K562 (cell line): Measurements from ENCODE around the gene RAB3C. TPM values are rescaled to one million over a fixed set of nuclear protein-coding genes. Genes with fewer than 3 reads are reported as not detected.

Experiments used
- ATAC-seq: fragments of 200-7000 bp; cut with Tn5 transposase; 3 replicates; pipeline ENCODE4 v1.9.1; 2020; ENCODE audit warnings: moderate library complexity
- BruUV-seq: library from RNA; stranded (reverse); fragments of 400-500 nt; replicated peaks from 2 replicates; lab custom pipeline; 2021; lab: Mats Ljungman, UMichigan
- CTCF ChIA-PET: fragments of 300-600 bp; formaldehyde crosslinking; extraction: SDS; loops from one replicate; lab custom pipeline; 2021; ENCODE audit warnings: low intra/inter-chr PET ratio; lab: Yijun Ruan, JAX
- POLR2A ChIA-PET: fragments of 300-600, 350-650 bp; sonication (Branson Sonifier 250); formaldehyde crosslinking; extraction: SDS; loops from one replicate; lab custom pipeline; 2021; ENCODE audit warnings: antibody characterized with exemption, inconsistent platforms; lab: Yijun Ruan, JAX
- DNase-seq, 4 experiments: peaks; one replicate each; pipeline versions ENCODE4 v3.0.0 to v3.0.0-alpha.2; 2011 to 2018; ENCODE audit warnings: low spot score in 3 of 4, mixed read lengths in 3 of 4; ENCODE audit errors: extremely low read depth in 1 of 4
- FAIRE-seq: peaks from 2 replicates; lab custom pipeline; 2011; peaks lifted over from hg19 to GRCh38; lab: Jason Lieb, UNC
- H2AFZ ChIP-seq: 2 replicates; pipeline ENCODE4 v1.6.0; 2011; ENCODE audit warnings: low read depth, low read length, control low read depth, inconsistent platforms
- H3K27ac ChIP-seq: fragments of 200-600 bp; 3 replicates; pipeline ENCODE4 v1.8.0; 2011; ENCODE audit warnings: low read depth, mild to moderate bottlenecking, control low read depth, inconsistent platforms, low read length, moderate library complexity, mixed read lengths; ENCODE audit errors: extremely low read depth
- H3K27me3 ChIP-seq, 2 experiments: fragments of 300-600 bp in 1 of 2; 2 replicates in 1 of 2; 3 replicates in 1 of 2; pipeline versions ENCODE4 v1.6.0 to v1.8.0; 2011; ENCODE audit warnings: inconsistent platforms in 2 of 2, low read length in 2 of 2, mild to moderate bottlenecking in 1 of 2, mixed read lengths in 1 of 2, moderate library complexity in 1 of 2; ENCODE audit not compliant: control insufficient read depth in 2 of 2, insufficient read depth in 2 of 2
- H3K36me3 ChIP-seq: fragments of 300-600 bp; 3 replicates; pipeline ENCODE4 v1.8.0; 2011; ENCODE audit warnings: mild to moderate bottlenecking, low read length, inconsistent platforms; ENCODE audit not compliant: control insufficient read depth, insufficient read depth
- H3K4me1 ChIP-seq, 2 experiments: fragments of 200-600 bp in 1 of 2; replicated peaks in 1 of 2; 2 replicates in 1 of 2; 3 replicates in 1 of 2; pipeline versions ENCODE4 v1.5.1 to v1.8.0; 2011; ENCODE audit warnings: inconsistent platforms in 2 of 2, low read length in 2 of 2, mild to moderate bottlenecking in 1 of 2, mixed read lengths in 1 of 2, moderate library complexity in 1 of 2; ENCODE audit not compliant: control insufficient read depth in 2 of 2, insufficient read depth in 2 of 2
- H3K4me2 ChIP-seq: 2 replicates; pipeline ENCODE4 v1.6.1; 2011; ENCODE audit warnings: low read length, control low read depth, inconsistent platforms, mixed read lengths; ENCODE audit not compliant: insufficient read depth
- H3K4me3 ChIP-seq: fragments of 200-600 bp; sonication (generic), shearing (Covaris generic); 2 replicates; pipeline ENCODE4 v1.5.1; 2016; ENCODE audit warnings: control low read depth, inconsistent platforms
- H3K79me2 ChIP-seq: fragments of 200-600 bp; 3 replicates; pipeline ENCODE4 v1.8.0; 2011; ENCODE audit warnings: low read length, inconsistent platforms; ENCODE audit not compliant: control insufficient read depth, insufficient read depth
- H3K9ac ChIP-seq, 2 experiments: 2 replicates each; pipeline versions ENCODE4 v1.6.0 to v1.6.1; 2011; ENCODE audit warnings: low read depth in 2 of 2, low read length in 2 of 2, control low read depth in 1 of 2, inconsistent platforms in 1 of 2, mild to moderate bottlenecking in 1 of 2, mixed read lengths in 1 of 2; ENCODE audit not compliant: insufficient read depth in 1 of 2
- H3K9me1 ChIP-seq: one replicate; pipeline ENCODE4 v1.6.0; 2011; ENCODE audit warnings: inconsistent platforms, mild to moderate bottlenecking, low read length, moderate library complexity; ENCODE audit not compliant: control insufficient read depth, insufficient read depth
- H3K9me3 ChIP-seq: replicated peaks from 2 replicates; pipeline ENCODE4 v1.5.1; 2011; ENCODE audit warnings: low read depth, low read length, inconsistent platforms; ENCODE audit not compliant: control insufficient read depth, insufficient read depth
- H4K20me1 ChIP-seq: replicated peaks from 2 replicates; pipeline ENCODE4 v1.6.1; 2011; ENCODE audit warnings: low read length, inconsistent platforms, mixed read lengths; ENCODE audit not compliant: control insufficient read depth, insufficient read depth
- ARID1B ChIP-seq: fragments of 450-650 bp; IDR thresholded peaks from 2 replicates; pipeline ENCODE4 v1.6.1; 2016; ENCODE audit warnings: antibody characterized with exemption, mild to moderate bottlenecking, inconsistent platforms
- CHAMP1 ChIP-seq: fragments of 450-650 bp; IDR thresholded peaks from 2 replicates; pipeline ENCODE4 v1.6.1; 2016; ENCODE audit warnings: mild to moderate bottlenecking
- ETV5 ChIP-seq: sonication (generic); formaldehyde crosslinking; IDR thresholded peaks from 2 replicates; pipeline ENCODE4 v1.4.0; 2020; ENCODE audit warnings: low read depth, mild to moderate bottlenecking, missing genetic modification reagents
- GABPB1 ChIP-seq: sonication (generic); formaldehyde crosslinking; IDR thresholded peaks from 2 replicates; pipeline ENCODE4 v1.8.0; 2022; ENCODE audit warnings: mild to moderate bottlenecking, missing genetic modification reagents
- HDGF ChIP-seq: fragments of 450-650 bp; IDR thresholded peaks from 2 replicates; pipeline ENCODE4 v1.6.1; 2016
- KHSRP ChIP-seq: fragments of 450-650 bp; IDR thresholded peaks from 2 replicates; pipeline ENCODE4 v1.6.1; 2017
- NFIC ChIP-seq: fragments of 450-650 bp; IDR thresholded peaks from 2 replicates; pipeline ENCODE4 v1.6.1; 2017; ENCODE audit warnings: mild to moderate bottlenecking, inconsistent platforms
- NFIX ChIP-seq: fragments of 250-450 bp; sonication (Bioruptor Pico); IDR thresholded peaks from 2 replicates; pipeline ENCODE4 v1.4.0; 2020; ENCODE audit warnings: low read depth, mild to moderate bottlenecking, moderate library complexity
- NR2C2 ChIP-seq, 2 experiments: fragments of 200-800 bp in 1 of 2; sonication (Bioruptor generic) in 1 of 2; sonication (generic) in 1 of 2; formaldehyde crosslinking in 1 of 2; IDR thresholded peaks; 2 replicates each; pipeline versions ENCODE4 v1.6.1 to v1.8.0; 2016 to 2022; ENCODE audit warnings: mild to moderate bottlenecking in 1 of 2, missing compliant biosample characterization in 1 of 2, missing genetic modification characterization in 1 of 2, missing genetic modification reagents in 1 of 2
- POLR3G ChIP-seq: IDR thresholded peaks from 2 replicates; pipeline ENCODE4 v1.6.1; 2011; ENCODE audit not compliant: insufficient read length, insufficient replicate concordance; ENCODE audit errors: extremely low read depth
- RUNX1 ChIP-seq: sonication (generic); IDR thresholded peaks from 2 replicates; pipeline ENCODE4 v1.6.1; 2016; ENCODE audit warnings: antibody characterized with exemption, low read depth
- SRSF9 ChIP-seq: fragments of 200-400 bp; formaldehyde crosslinking; IDR thresholded peaks from 2 replicates; pipeline ENCODE4 v1.6.1; 2017; ENCODE audit warnings: low read depth, low read length, borderline replicate concordance
- TCF7 ChIP-seq: sonication (generic); IDR thresholded peaks from 2 replicates; pipeline ENCODE4 v1.6.1; 2016; ENCODE audit warnings: antibody characterized with exemption, borderline replicate concordance
- THAP7 ChIP-seq: fragments of 250-450 bp; sonication (Bioruptor Pico); IDR thresholded peaks from 2 replicates; pipeline ENCODE4 v1.5.0; 2021
- ZFP30 ChIP-seq: fragments of 250-450 bp; sonication (Bioruptor Pico); IDR thresholded peaks from 2 replicates; pipeline ENCODE4 v1.8.0; 2022; ENCODE audit warnings: moderate library complexity, mild to moderate bottlenecking, inconsistent platforms, borderline replicate concordance
- ZNF224 ChIP-seq: sonication (generic); formaldehyde crosslinking; IDR thresholded peaks from 2 replicates; pipeline ENCODE4 v1.8.0; 2022; ENCODE audit warnings: mild to moderate bottlenecking, missing genetic modification reagents
- ZNF436 ChIP-seq: fragments of 250-450, 450-650 bp; sonication (Bioruptor Pico); formaldehyde crosslinking; IDR thresholded peaks from 2 replicates; pipeline ENCODE4 v1.7.0; 2020; ENCODE audit warnings: mild to moderate bottlenecking
- ZSCAN29 ChIP-seq: fragments of 450-650 bp; IDR thresholded peaks from 2 replicates; pipeline ENCODE4 v1.6.1; 2017
- WGBS: fragments of 100-300 bp; shearing (Covaris generic); methylation state at CpG from one replicate; pipeline ENCODE4 v1.1.6; 2016; ENCODE audit warnings: low coverage, mixed read lengths; ENCODE audit not compliant: insufficient coverage; ENCODE audit errors: missing lambda C conversion rate; 5-methylcytosine and 5-hydroxymethylcytosine counted together
- in situ Hi-C: fragments of 300-500 bp; cut with MboI; formaldehyde crosslinking; loops from 4 replicates; pipeline ENCODE4 v1.15.0; 2018; ENCODE audit warnings: inconsistent platforms, mixed read lengths
- intact Hi-C: fragments of 100-400 bp; cut with micrococcal nuclease; formaldehyde crosslinking; loops from 2 replicates; pipeline ENCODE4 v1.14.2; 2022
- polyA plus RNA-seq, 8 experiments: library from polyadenylated mRNA; depleted of rRNA in 4 of 8; stranded (reverse) in 5 of 8; unstranded in 3 of 8; fragments of >200 nt; fragmentation: Nextera tagmentation in 2 of 8; fragmentation: Illumina TruSeq in 1 of 8; extraction: Ambion mirVana in 2 of 8; extraction: Trizol in 1 of 8; gene quantifications; 2 replicates each; pipeline versions ENCODE4 v1.2.1 to v1.2.3, GENCODE V29; 2011 to 2014; ENCODE audit warnings: inconsistent platforms in 1 of 8, missing spikeins in 1 of 8
- total RNA-seq, 7 experiments: library from RNA; depleted of rRNA in 6 of 7; stranded (reverse); fragments of >200 nt in 6 of 7; fragmentation: Illumina TruSeq in 2 of 7; extraction: Trizol in 2 of 7; gene quantifications; 2 replicates each; pipeline versions ENCODE4 v1.2.1 to v1.2.3, GENCODE V29; 2011 to 2021; ENCODE audit warnings: low replicate concordance in 1 of 7
- TF ChIP-seq, protein P1 (sequence below): IDR thresholded peaks from 2 replicates; pipeline ENCODE4 v1.6.1; 2014; ENCODE audit warnings: antibody characterized with exemption

Gene RAB3C
- total and polyA plus RNA-seq, 9 of the 15 experiments (the other 6 are each of a cell fraction or from before 2014, with no cell fraction given), result not detected

DNA sequence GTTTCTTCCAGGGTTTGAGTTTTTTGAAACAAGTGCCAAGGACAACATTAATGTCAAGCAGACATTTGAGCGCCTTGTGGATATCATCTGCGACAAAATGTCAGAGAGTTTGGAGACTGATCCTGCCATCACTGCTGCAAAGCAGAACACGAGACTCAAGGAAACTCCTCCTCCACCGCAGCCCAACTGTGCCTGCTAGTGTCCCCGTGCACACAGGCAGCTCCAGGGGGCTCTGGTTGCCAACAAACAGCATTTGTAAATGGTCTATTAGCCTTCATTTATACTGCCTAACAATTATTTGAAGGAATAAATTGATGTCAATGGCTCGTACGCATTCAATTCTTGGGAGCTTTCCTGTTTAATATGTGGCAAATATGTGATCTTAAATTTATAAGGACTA, 268.3 kb downstream of the RAB3C start:
- Histone ChIP-seq H3K9me3 (no peaks in the 10 kb centered on the region), H3K27me3 (no peaks in the 10 kb centered on the region), H3K9ac (no peak overlapping the region), H3K4me1 (no peaks in the 10 kb centered on the region), H3K4me2 (no peak overlapping the region), H3K9me1 (no peaks in the 10 kb centered on the region), H3K4me3 (no peak overlapping the region), H3K79me2 (no peaks in the 10 kb centered on the region), H4K20me1 (no peaks in the 10 kb centered on the region), H2AFZ (no peak overlapping the region), H3K27ac (no peak overlapping the region), H3K36me3 (no peaks in the 10 kb centered on the region)
- no peak for ATAC-seq
- TF ChIP-seq ZNF224 (CRISPR knock-in tag) (no peak), POLR3G (no peak), ZSCAN29 (no peak), KHSRP (no peak), THAP7 (no peak), RUNX1 (no peak), ZNF436 (CRISPR knock-in tag) (no peak), ETV5 (no peak), ZFP30 (CRISPR knock-in tag) (no peak), NR2C2 (CRISPR knock-in tag; IDR thresholded peaks at IDR 0.05) (no peak), NR2C2 (tag; IDR thresholded peaks at IDR 0.05) (no peak), SRSF9 (no peak), HDGF (no peak), NFIX (CRISPR knock-in tag) (no peak), ARID1B (no peak), GABPB1 (CRISPR knock-in tag) (no peak), CHAMP1 (no peak), TCF7 (no peak), NFIC (no peak)
- TF ChIP-seq, protein P1, sequence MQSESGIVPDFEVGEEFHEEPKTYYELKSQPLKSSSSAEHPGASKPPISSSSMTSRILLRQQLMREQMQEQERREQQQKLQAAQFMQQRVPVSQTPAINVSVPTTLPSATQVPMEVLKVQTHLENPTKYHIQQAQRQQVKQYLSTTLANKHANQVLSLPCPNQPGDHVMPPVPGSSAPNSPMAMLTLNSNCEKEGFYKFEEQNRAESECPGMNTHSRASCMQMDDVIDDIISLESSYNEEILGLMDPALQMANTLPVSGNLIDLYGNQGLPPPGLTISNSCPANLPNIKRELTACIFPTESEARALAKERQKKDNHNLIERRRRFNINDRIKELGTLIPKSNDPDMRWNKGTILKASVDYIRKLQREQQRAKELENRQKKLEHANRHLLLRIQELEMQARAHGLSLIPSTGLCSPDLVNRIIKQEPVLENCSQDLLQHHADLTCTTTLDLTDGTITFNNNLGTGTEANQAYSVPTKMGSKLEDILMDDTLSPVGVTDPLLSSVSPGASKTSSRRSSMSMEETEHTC, result no peak
- ChIA-PET POLR2A (no interaction called here), CTCF (no interaction called here)
- 0% methylated on average over 7 of the region's 7 CpGs for WGBS
- DNase-seq, result no peak
- in situ Hi-C loops (loop anchor here (25.0 kb wide), 1 partner anchor 1539 kb away; no protein-coding TSS in a partner anchor), intact Hi-C loops (loop anchor here (5.0 kb wide), 1 partner anchor 354 kb away; no protein-coding TSS in a partner anchor)
- BruUV-seq, result no TSS peak
- FAIRE-seq, result no peak
